Glutamatergic neuron (in vitro differentiated cells): ENCODE measurements around the gene ARID4B. TPM values are rescaled to one million over a fixed set of nuclear protein-coding genes. Genes with fewer than 3 reads are reported as not detected.

ENCODE experiments used
- DNase-seq: peaks from one replicate; pipeline ENCODE4 v3.0.0; 2022
- H3K27ac Mint-ChIP-seq: one replicate; pipeline ENCODE4 v1.8.0; 2020; ENCODE audit warnings: mild to moderate bottlenecking, mixed read lengths, inconsistent platforms; ENCODE audit not compliant: unreplicated experiment
- H3K27me3 Mint-ChIP-seq: one replicate; pipeline ENCODE4 v1.8.0; 2020; ENCODE audit warnings: mild to moderate bottlenecking, moderate library complexity, mixed read lengths, inconsistent platforms; ENCODE audit not compliant: unreplicated experiment
- H3K36me3 Mint-ChIP-seq: one replicate; pipeline ENCODE4 v1.8.0; 2020; ENCODE audit warnings: mild to moderate bottlenecking, mixed read lengths, inconsistent platforms; ENCODE audit not compliant: unreplicated experiment
- H3K4me1 Mint-ChIP-seq: one replicate; pipeline ENCODE4 v1.8.0; 2020; ENCODE audit warnings: mild to moderate bottlenecking, low read depth, mixed read lengths, inconsistent platforms; ENCODE audit not compliant: unreplicated experiment
- H3K4me3 Mint-ChIP-seq: one replicate; pipeline ENCODE4 v1.8.0; 2020; ENCODE audit warnings: mild to moderate bottlenecking, mixed read lengths, inconsistent platforms; ENCODE audit not compliant: unreplicated experiment
- H3K9me3 Mint-ChIP-seq: one replicate; pipeline ENCODE4 v1.8.0; 2020; ENCODE audit warnings: mild to moderate bottlenecking, moderate library complexity, mixed read lengths, inconsistent platforms; ENCODE audit not compliant: unreplicated experiment
- total RNA-seq: library from RNA; stranded (reverse); fragmentation: NEBNext Ultra II Directional; extraction: Animal tissue kit (Norgen Biotek cat#: 25700); gene quantifications from one replicate; pipeline ENCODE4 v1.2.1, GENCODE V29; 2021; ENCODE audit not compliant: unreplicated experiment
- TF ChIP-seq, protein P1 (sequence below): fragments of 200-600 bp; sonication (generic); IDR thresholded peaks from one replicate; pipeline ENCODE4 v1.5.0; 2021; ENCODE audit not compliant: partially characterized antibody, unreplicated experiment

The ARID4B gene
- total RNA-seq, 1 donor from 2014 or later: 65.9 TPM

DNA sequence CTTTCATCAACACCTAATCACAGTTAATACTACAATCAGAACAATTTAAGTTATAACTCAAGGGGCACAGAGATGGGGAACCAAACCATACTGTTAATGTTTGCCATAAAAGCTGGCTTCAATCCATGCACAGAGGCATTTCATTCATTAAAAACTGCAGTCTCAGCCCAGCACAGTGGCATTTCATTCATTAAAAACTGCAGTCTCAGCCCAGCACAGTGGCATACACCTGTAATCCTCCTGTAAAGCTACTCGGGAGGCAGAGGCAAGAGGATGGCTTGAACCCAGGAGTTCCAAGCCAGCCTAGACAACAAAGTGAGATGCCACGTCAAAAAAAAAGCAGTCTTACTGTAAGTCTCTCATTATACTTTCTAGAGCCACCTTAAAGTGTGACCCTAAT is 29.2 kb downstream of the ARID4B start:
- H3K4me3 Mint-ChIP-seq: no peak overlapping the region
- TF ChIP-seq, protein P1, sequence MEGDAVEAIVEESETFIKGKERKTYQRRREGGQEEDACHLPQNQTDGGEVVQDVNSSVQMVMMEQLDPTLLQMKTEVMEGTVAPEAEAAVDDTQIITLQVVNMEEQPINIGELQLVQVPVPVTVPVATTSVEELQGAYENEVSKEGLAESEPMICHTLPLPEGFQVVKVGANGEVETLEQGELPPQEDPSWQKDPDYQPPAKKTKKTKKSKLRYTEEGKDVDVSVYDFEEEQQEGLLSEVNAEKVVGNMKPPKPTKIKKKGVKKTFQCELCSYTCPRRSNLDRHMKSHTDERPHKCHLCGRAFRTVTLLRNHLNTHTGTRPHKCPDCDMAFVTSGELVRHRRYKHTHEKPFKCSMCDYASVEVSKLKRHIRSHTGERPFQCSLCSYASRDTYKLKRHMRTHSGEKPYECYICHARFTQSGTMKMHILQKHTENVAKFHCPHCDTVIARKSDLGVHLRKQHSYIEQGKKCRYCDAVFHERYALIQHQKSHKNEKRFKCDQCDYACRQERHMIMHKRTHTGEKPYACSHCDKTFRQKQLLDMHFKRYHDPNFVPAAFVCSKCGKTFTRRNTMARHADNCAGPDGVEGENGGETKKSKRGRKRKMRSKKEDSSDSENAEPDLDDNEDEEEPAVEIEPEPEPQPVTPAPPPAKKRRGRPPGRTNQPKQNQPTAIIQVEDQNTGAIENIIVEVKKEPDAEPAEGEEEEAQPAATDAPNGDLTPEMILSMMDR: no peak
- no peak overlapping the region for H3K27ac Mint-ChIP-seq
- DNase-seq: no peak
- peaks cover 2% of the 10 kb centered on the region for H3K27me3 Mint-ChIP-seq
- H3K36me3 Mint-ChIP-seq: no peaks in the 10 kb centered on the region
- H3K4me1 Mint-ChIP-seq: no peaks in the 10 kb centered on the region
- no peaks in the 10 kb centered on the region for H3K9me3 Mint-ChIP-seq

DNA sequence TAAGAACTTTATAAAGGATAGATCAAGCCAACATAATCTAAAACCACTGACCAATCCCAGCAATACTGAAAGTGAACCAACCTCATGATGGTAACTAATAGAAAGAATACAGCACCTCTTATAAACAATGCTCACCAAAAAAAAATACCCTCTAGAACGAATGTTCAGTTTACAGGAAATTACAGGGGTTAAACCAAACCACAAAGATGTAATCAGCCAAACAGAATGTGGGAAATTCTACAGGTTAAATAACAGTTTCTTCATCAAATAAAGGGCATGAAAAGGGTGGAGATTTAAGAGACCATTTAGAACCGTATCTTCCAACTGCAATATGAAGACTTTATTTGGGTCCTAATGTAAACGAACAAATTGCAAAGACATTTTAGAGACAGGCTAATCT is 30.4 kb downstream of the ARID4B start:
- TF ChIP-seq, protein P1: no peak
- H3K27ac Mint-ChIP-seq: no peak overlapping the region
- no peaks in the 10 kb centered on the region for H3K4me1 Mint-ChIP-seq
- no peak overlapping the region for H3K4me3 Mint-ChIP-seq
- H3K9me3 Mint-ChIP-seq: no peaks in the 10 kb centered on the region
- H3K36me3 Mint-ChIP-seq: no peaks in the 10 kb centered on the region
- DNase-seq: no peak
- H3K27me3 Mint-ChIP-seq: peaks cover 2% of the 10 kb centered on the region

DNA sequence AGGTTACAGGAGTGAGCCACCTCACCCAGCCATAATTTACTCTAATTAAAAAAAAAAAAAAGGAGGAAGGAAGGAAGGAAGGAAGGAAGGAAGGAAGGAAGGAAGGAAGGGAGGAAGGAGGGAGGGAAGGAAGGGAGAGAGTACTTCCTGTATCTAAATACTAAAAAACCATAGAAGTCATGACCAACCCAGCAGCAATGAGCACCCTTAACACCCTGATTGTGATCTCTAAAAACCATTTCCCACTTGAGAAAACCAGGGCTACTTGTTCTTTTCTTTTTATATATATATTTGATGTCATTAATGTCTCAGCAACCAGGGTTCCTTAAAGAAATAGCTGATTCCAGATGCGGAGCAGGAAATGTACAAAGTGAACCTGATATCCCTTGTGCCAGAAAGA is 31.2 kb downstream of the ARID4B start:
- DNase-seq: no peak
- H3K4me3 Mint-ChIP-seq: no peak overlapping the region
- H3K36me3 Mint-ChIP-seq: no peaks in the 10 kb centered on the region
- H3K9me3 Mint-ChIP-seq: no peaks in the 10 kb centered on the region
- no peak overlapping the region for H3K27ac Mint-ChIP-seq
- H3K27me3 Mint-ChIP-seq: peaks cover 2% of the 10 kb centered on the region
- no peaks in the 10 kb centered on the region for H3K4me1 Mint-ChIP-seq
- TF ChIP-seq, protein P1: no peak

DNA sequence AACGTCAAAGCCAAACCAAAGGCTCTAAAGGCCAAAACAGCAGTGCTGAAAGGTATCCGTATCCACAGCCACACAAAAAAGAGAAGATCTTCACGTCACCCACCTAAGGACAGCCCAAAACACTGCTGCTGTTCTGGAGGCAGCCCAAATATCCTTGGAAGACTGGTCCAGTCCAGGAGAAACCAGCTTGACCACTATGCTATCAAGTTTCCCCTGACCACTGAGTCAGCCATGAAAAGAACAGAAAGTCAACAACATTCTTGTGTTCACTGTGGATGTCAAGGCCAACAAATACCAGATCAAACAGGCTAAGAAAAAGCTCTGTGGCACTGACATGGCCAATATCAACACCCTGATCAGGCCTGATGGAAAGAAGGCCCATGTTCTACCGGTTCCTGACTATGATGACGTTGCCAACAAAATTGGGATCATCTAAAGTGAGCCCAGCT is 32.1 kb downstream of the ARID4B start:
- peaks cover 2% of the 10 kb centered on the region for H3K27me3 Mint-ChIP-seq
- H3K4me3 Mint-ChIP-seq: no peak overlapping the region
- DNase-seq: no peak
- TF ChIP-seq, protein P1: no peak
- no peak overlapping the region for H3K27ac Mint-ChIP-seq
- no peaks in the 10 kb centered on the region for H3K9me3 Mint-ChIP-seq
- no peaks in the 10 kb centered on the region for H3K4me1 Mint-ChIP-seq
- H3K36me3 Mint-ChIP-seq: no peaks in the 10 kb centered on the region

DNA sequence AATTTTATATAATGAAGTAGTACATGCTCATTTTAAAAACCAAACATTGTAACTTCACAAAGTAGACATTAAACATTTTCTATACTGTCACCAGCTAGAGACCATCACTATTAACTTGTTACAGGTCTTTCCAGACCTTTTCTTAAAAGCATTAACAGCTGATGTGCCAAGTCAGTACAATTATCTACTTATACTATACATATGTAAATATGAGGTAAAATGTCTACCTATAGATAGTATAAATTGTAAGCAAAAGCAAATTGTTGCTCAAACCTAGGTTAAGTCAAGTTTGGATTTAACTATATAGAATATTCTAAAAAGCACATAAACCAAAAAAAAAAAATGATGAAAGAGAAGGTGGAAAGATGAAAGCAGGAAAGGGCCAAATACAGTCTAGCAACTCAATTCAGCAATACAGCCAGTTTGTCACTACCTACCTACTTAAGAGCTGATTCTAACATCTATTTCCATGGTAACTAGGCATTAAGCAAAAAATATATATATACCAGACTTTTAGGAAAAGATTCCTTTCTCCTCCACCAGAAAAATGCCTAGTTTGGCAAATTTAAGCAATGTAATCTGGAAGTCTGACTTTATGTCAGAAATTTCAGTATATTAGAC is 34.5 kb downstream of the ARID4B start:
- Mint-ChIP-seq H3K4me1 (peaks cover 2% of the 10 kb centered on the region), H3K4me3 (no peak overlapping the region), H3K27me3 (peaks cover 2% of the 10 kb centered on the region), H3K36me3 (no peaks in the 10 kb centered on the region), H3K27ac (no peak overlapping the region), H3K9me3 (no peaks in the 10 kb centered on the region)
- TF ChIP-seq, protein P1: no peak
- DNase-seq: no peak
